Ovary (tissue), 3 donors: Measurements from ENCODE around the gene GYS1.
"Not testable (repeated sequence)": the region's sequence is repeated elsewhere in the genome, so short reads cannot be mapped to it uniquely, and the experiment has no call there.

ENCODE experiments used
- CTCF ChIP-seq, 3 donors: fragments of 450-650 bp in 2 of 3; fragments of 200-600 bp in 1 of 3; IDR thresholded peaks; one replicate each; pipeline versions ENCODE4 v1.5.1 to v1.8.0; 2016 to 2022; ENCODE audit warnings: antibody characterized with exemption in 3 of 3, mild to moderate bottlenecking in 1 of 3
- POLR2A ChIP-seq: fragments of 450-650 bp; IDR thresholded peaks from one replicate; pipeline ENCODE4 v1.6.1; 2017; ENCODE audit warnings: antibody characterized with exemption, mild to moderate bottlenecking, moderate library complexity
- donor health status: DM: no; HTN: no; CAD: no.

- not testable (repeated sequence) for TF ChIP-seq POLR2A; CTCF (IDR thresholded peaks at IDR 0.05)
Measured at GRCh38 chr19:49025088-49025487, 32.0 kb upstream of the GYS1 start.
